HG03354 (cell line): Measurements from ENCODE around the gene TMED1.

Experiments
- ATAC-seq: cut with Tn5 transposase; IDR thresholded peaks from one replicate; pipeline ENCODE4 v1.9.1; 2021; ENCODE audit warnings: mild to moderate bottlenecking; ENCODE audit not compliant: unreplicated experiment, poor library complexity, severe bottlenecking

Gene TMED1

DNA sequence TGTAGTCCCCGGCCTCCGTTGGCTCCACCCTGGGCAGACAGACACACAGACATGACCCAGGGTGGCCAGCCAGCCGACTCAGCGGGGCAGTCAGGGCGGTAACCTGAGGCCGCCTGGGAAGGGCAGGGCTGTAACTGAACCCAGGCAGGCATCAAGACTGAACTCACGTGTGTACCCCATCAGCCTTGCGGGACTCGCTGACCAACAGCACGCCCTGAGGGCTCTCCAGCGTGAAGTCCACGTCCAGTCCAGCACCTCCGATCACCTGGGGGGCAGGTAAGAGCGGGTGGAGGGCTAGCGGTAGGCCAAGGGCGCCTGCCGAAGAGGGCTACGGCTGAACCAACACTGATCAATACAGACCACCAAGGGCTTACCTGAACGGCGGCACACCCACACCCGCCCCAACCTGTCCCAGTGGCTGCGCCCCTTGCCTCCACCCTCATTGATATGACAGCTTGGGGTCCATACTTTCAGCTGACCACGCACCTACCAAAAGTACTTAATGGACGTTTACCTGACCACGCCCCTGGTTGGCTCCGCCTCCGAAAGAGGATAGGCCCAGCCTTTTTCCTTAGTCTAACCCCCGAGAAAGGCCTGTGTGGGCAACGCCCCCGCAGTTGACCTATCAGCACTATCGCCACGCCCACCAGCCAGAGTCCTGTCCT is 791 bp downstream of the TMED1 start:
- ATAC-seq, result no peak

DNA sequence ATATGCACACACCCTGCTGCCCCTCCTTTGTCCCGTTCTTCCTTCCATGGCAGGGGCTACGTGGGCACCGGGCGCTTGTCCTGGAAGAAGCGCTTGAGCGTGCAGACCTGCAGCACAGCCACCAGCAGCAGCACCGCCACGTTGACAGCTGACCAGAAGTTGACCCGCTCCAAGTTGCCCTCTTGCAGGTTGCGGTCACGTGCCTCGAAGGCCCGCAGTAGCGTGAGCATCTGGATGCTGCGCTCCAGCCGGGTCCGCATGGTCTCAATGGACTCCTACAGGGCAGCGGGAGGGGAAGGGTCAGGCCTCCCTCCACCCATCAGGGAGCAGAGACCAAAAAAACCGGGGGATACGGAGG is 3.1 kb downstream of the TMED1 start:
- no peak for ATAC-seq

- no peak for ATAC-seq
Observed at GRCh38 chr19:10831987-10832938, 3.7 kb downstream of the TMED1 start.

- no peak for ATAC-seq
Observed at GRCh38 chr19:10830931-10831779, 4.9 kb downstream of the TMED1 start.

DNA sequence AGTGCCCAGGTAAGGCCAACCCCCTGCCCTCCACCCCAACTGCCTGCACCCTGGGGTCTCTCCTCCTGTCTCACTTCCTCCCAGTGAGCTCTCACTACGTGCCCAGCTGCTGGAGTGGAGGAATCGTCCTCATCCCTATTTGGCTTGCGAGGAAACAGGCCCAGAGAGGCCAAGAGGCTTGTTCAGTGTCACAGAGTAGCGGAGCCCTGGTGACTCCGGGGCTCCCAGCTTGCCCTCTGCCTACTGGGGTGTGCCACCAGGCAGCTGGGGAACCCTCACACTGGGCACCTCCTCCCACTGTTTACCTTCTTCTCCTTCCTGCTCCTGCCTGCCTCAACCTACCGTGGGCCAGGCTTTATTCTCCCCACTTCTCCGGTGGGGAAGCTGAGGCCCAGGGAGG is 5.6 kb downstream of the TMED1 start:
- no peak for ATAC-seq

DNA sequence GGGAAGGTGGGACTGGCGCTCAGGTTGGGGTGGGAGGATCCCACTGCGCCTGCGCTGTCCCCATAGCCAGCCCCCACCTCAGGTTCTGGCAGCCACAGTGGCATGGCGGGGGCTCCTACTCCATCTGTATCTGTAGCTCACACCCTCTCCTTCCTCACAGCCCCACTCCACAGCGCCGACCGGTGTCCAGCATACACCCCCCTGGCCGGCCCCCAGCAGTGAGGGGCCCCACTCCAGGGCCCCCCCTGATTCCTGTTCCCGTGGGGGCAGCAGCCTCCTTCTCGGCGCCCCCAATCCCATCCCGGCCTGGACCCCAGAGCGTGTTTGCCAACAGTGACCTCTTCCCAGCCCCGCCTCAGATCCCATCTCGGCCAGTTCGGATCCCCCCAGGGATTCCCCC is 6.0 kb downstream of the TMED1 start:
- no peak for ATAC-seq

DNA sequence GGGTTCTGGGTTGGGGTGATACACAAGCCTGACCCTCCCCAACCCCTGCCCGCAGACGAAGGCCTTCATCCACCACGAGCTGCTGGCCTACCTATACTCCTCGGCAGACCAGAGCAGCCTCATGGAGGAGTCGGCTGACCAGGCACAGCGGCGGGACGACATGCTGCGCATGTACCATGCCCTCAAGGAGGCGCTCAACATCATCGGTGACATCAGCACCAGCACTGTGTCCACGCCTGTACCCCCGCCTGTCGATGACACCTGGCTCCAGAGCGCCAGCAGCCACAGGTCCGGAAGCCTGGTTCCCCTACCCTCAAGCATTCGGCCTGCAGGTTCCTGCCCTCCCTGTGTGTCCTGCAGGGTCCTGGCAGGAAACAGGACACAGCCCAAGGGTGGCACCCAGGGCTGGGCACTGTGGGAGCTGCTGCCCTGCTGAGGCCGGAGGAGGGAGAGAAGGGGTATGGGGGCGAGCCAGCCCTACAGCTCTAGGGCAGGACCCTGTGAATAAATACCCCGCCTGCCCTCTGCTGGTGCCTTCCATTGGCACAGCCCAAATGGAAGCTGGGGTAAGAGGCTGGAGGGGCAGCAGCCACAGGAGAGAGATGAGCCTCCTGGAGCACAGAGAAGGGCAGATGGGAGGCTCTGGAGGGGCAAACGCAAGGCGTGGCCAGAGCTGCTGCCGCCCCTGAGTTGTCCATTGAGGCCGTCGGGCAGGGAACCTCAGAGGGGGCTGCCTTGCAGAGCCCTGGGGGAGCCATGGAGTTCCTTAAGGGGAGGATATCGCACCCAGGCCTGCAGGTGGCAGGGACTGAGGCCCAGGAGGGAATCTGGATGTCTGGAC is 6.8 kb downstream of the TMED1 start:
- ATAC-seq, result no peak

- no peak for ATAC-seq
Observed at GRCh38 chr19:10826846-10827245, 9.2 kb downstream of the TMED1 start.

- ATAC-seq, result no peak
Observed at GRCh38 chr19:10826231-10826630, 9.8 kb downstream of the TMED1 start.

- ATAC-seq, result no peak
Observed at GRCh38 chr19:10823690-10824089, 12.3 kb downstream of the TMED1 start.

- no peak for ATAC-seq
Observed at GRCh38 chr19:10820173-10820572, 15.8 kb downstream of the TMED1 start.

DNA sequence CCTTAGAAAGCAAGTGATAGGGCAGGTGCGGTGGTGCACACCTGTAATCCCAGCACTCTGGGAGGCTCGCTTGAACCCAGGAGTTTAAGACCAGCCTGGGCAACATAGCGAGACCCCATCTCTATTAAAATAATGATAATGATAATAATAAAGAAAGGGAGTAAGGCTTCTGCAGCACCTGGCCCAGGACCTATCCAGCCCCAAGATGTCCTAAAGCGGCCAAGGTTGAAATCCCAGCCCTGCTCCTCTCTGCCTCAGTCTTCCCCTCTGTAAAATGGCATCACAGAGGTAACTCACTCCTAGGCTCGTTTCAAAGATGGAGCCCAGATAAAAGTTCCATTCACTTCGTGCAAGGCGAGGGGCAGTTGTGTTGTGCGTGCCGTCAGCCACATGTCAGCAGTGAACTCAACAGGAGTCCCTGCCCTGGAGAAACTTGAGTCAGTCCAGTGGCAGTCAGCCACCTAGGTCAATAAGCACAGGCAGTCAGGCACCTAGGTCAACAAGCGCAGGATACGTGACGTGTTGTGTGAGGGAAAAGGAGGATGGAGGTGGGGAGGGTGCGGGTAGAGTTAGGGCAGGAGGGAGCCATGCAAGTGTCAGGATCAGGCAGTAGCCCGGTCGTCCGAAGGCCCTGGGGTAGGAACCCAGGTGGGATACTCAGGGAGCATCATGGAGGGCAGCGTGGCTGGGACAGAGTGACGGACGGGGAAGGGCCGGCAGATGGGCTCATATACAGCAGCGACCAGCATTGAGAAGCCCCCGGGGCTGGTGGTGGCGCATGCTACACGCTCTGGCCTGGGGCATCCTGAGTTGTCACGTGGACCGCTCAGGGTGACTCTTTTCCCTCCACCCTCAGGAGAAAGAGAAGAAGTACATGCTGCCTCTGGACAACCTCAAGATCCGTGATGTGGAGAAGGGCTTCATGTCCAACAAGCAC is 16.6 kb downstream of the TMED1 start:
- no peak for ATAC-seq

- no peak for ATAC-seq
Observed at GRCh38 chr19:10818301-10819123, 17.5 kb downstream of the TMED1 start.

GRCh38 chr19:10817291-10818038 is 18.5 kb downstream of the TMED1 start:
- ATAC-seq, result no peak

- ATAC-seq, result no peak
Observed at GRCh38 chr19:10816691-10817090, 19.3 kb downstream of the TMED1 start.

- ATAC-seq, result no peak
Observed at GRCh38 chr19:10815969-10816644, 19.9 kb downstream of the TMED1 start.
